Esophagus squamous epithelium (tissue), 5 donors: ENCODE results near the gene CAPN2. TPM values are rescaled to one million over a fixed set of nuclear protein-coding genes. Genes with fewer than 3 reads are reported as not detected.

Experiments
- DNase-seq: peaks from one replicate; lab custom pipeline; 2025; lab: John Stamatoyannopoulos, UW
- H3K27ac ChIP-seq, 4 donors: fragments of 200-600 bp; sonication (generic); one replicate each; pipeline ENCODE4 v1.5.1; 2016 to 2019; ENCODE audit warnings: mild to moderate bottlenecking in 1 of 4
- H3K27me3 ChIP-seq, 4 donors: fragments of 200-600 bp; sonication (generic); 1 replicate in 3 of 4; 2 replicates in 1 of 4; pipeline versions ENCODE4 v1.5.1 to v1.6.0; 2017 to 2021; ENCODE audit warnings: antibody characterized with exemption in 1 of 4
- H3K36me3 ChIP-seq, 3 donors: fragments of 200-600 bp; sonication (generic); one replicate each; pipeline ENCODE4 v1.5.1; 2016 to 2019
- H3K4me1 ChIP-seq, 3 donors: fragments of 200-600 bp; sonication (generic); one replicate each; pipeline ENCODE4 v1.5.1; 2017 to 2019
- H3K4me3 ChIP-seq, 4 donors: fragments of 200-600 bp; sonication (generic); 1 replicate in 3 of 4; 2 replicates in 1 of 4; pipeline ENCODE4 v1.5.1; 2016 to 2019; ENCODE audit warnings: mild to moderate bottlenecking in 2 of 4, moderate library complexity in 1 of 4
- H3K9me3 ChIP-seq, 3 donors: fragments of 200-600 bp; sonication (generic); one replicate each; pipeline ENCODE4 v1.5.1; 2016 to 2019
- CTCF ChIP-seq, 6 experiments: fragments of 450-650 bp in 4 of 6; fragments of 200-600 bp in 2 of 6; sonication (generic) in 2 of 6; IDR thresholded peaks; one replicate each; pipeline ENCODE4 v1.5.1; 2016 to 2019; ENCODE audit warnings: antibody characterized with exemption in 6 of 6, mild to moderate bottlenecking in 4 of 6, moderate library complexity in 4 of 6
- POLR2A ChIP-seq, 4 donors: fragments of 450-650 bp; IDR thresholded peaks; one replicate each; pipeline ENCODE4 v1.6.1; 2017; ENCODE audit warnings: antibody characterized with exemption in 4 of 4, mild to moderate bottlenecking in 4 of 4, moderate library complexity in 3 of 4
- WGBS, 2 donors: methylation state at CpG; one replicate each; pipeline ENCODE4 v1.1.5; 2018; 5-methylcytosine and 5-hydroxymethylcytosine counted together
- intact Hi-C: fragments of 100-400 bp; cut with DNase I; formaldehyde crosslinking; loops from one replicate; pipeline ENCODE4 v1.15.0; 2022
- total RNA-seq, 4 donors: library from RNA; depleted of rRNA; stranded (reverse); fragments of >200 nt; gene quantifications; one replicate each; pipeline ENCODE4 v1.1.0, GENCODE V29; 2016
- donor health status: DM: yes; HTN: yes; CAD: no.

Gene CAPN2
- total RNA-seq, 4 donors from 2014 or later = 145 to 234 (median 177) TPM

GRCh38 chr1:223793716-223794115 lies 81.4 kb downstream of the CAPN2 start:
- TF ChIP-seq POLR2A (IDR thresholded peaks at IDR 0.05) (no peak), CTCF (IDR thresholded peaks at IDR 0.05) (no peak)
- peak overlapping the region in 1 of 4 donors; percentile 24 for H3K27ac ChIP-seq
- peaks cover 4 to 84% (median 23%) of the 10 kb centered on the region in 3 donors for H3K36me3 ChIP-seq

GRCh38 chr1:223794136-223794880 lies 82.0 kb downstream of the CAPN2 start:
- intact Hi-C loops = no loop called here
- H3K4me3 ChIP-seq = no peak overlapping the region
- DNase-seq = no peak
- no peaks in the 10 kb centered on the region for H3K27me3 ChIP-seq
- H3K4me1 ChIP-seq = peaks cover 0 to 11% (median 0%) of the 10 kb centered on the region in 3 donors
- H3K9me3 ChIP-seq = no peaks in the 10 kb centered on the region
- H3K36me3 ChIP-seq = peaks cover 7 to 84% (median 27%) of the 10 kb centered on the region in 3 donors
- WGBS, 2 donors = 62 to 71% methylated on average over 9 of the region's 9 CpGs
- H3K27ac ChIP-seq = peak overlapping the region in 1 of 4 donors; percentile 24
- no peak for TF ChIP-seq CTCF (IDR thresholded peaks at IDR 0.05)
- no peak for TF ChIP-seq POLR2A (IDR thresholded peaks at IDR 0.05)

More at GRCh38 chr1:223793716-223794115, 81.4 kb downstream of the CAPN2 start:
- WGBS, 2 donors = 64 to 86% methylated on average over 4 of the region's 4 CpGs
- no peaks in the 10 kb centered on the region for H3K9me3 ChIP-seq
- no peaks in the 10 kb centered on the region for H3K27me3 ChIP-seq
- peaks cover 0 to 11% (median 0%) of the 10 kb centered on the region in 3 donors for H3K4me1 ChIP-seq
- intact Hi-C loops = no loop called here
- no peak for DNase-seq
- H3K4me3 ChIP-seq = no peak overlapping the region

- H3K27ac ChIP-seq = no peak overlapping the region
- no peaks in the 10 kb centered on the region for H3K9me3 ChIP-seq
- WGBS, 2 donors = 93 to 98% methylated on average over 7 of the region's 7 CpGs
- H3K27me3 ChIP-seq = no peaks in the 10 kb centered on the region
- H3K36me3 ChIP-seq = peaks cover 8 to 86% (median 38%) of the 10 kb centered on the region in 3 donors
- intact Hi-C loops = no loop called here
- TF ChIP-seq CTCF (IDR thresholded peaks at IDR 0.05) = no peak
- TF ChIP-seq POLR2A (IDR thresholded peaks at IDR 0.05) = no peak
- no peak for DNase-seq
- H3K4me3 ChIP-seq = no peak overlapping the region
- peaks cover 0 to 11% (median 0%) of the 10 kb centered on the region in 3 donors for H3K4me1 ChIP-seq
Measured at GRCh38 chr1:223796210-223796609, 83.9 kb downstream of the CAPN2 start.

GRCh38 chr1:223802032-223802431 lies 89.7 kb downstream of the CAPN2 start:
- no peak overlapping the region for H3K27ac ChIP-seq
- no peaks in the 10 kb centered on the region for H3K4me1 ChIP-seq
- no peak for TF ChIP-seq POLR2A (IDR thresholded peaks at IDR 0.05)
- TF ChIP-seq CTCF (IDR thresholded peaks at IDR 0.05) = no peak
- H3K36me3 ChIP-seq = peaks cover 4 to 100% (median 48%) of the 10 kb centered on the region in 3 donors
- WGBS, 2 donors = 85 to 95% methylated on average over 7 of the region's 7 CpGs
- H3K9me3 ChIP-seq = no peaks in the 10 kb centered on the region
- no peaks in the 10 kb centered on the region for H3K27me3 ChIP-seq
- DNase-seq = no peak
- intact Hi-C loops = no loop called here
- H3K4me3 ChIP-seq = no peak overlapping the region

- no peak overlapping the region for H3K4me3 ChIP-seq
- no peak overlapping the region for H3K27ac ChIP-seq
- no peak for DNase-seq
- 82 to 85% methylated on average over 4 of the region's 4 CpGs for WGBS, 2 donors
- H3K36me3 ChIP-seq = peaks cover 4 to 99% (median 45%) of the 10 kb centered on the region in 3 donors
- no peaks in the 10 kb centered on the region for H3K4me1 ChIP-seq
- H3K9me3 ChIP-seq = no peaks in the 10 kb centered on the region
- no peaks in the 10 kb centered on the region for H3K27me3 ChIP-seq
- intact Hi-C loops = no loop called here
- TF ChIP-seq POLR2A (IDR thresholded peaks at IDR 0.05) = no peak
- TF ChIP-seq CTCF (IDR thresholded peaks at IDR 0.05) = no peak
Measured at GRCh38 chr1:223802602-223803001, 90.3 kb downstream of the CAPN2 start.
